OCI-LY1 (cell line): Measurements from ENCODE around the gene OGFOD3.
"Not testable (repeated sequence)": the region's sequence is repeated elsewhere in the genome, so short reads cannot be mapped to it uniquely, and the experiment has no call there.

Source experiments
- H2AFZ ChIP-seq: fragments of 200-600 bp; sonication (generic), shearing (Covaris generic); 2 replicates; pipeline ENCODE4 v1.6.0; 2014; ENCODE audit warnings: antibody characterized with exemption, mild to moderate bottlenecking, low read length
- H3F3A ChIP-seq: fragments of 200-600 bp; sonication (generic), shearing (Covaris generic); 2 replicates; pipeline ENCODE4 v1.6.0; 2014; ENCODE audit warnings: mild to moderate bottlenecking, antibody characterized with exemption, low read length, moderate library complexity; ENCODE audit not compliant: insufficient read depth
- H3K27ac ChIP-seq: fragments of 200-600 bp; sonication (generic); 2 replicates; pipeline ENCODE4 v1.5.1; 2014; ENCODE audit warnings: low read length, mixed run types, mild to moderate bottlenecking, low read depth; ENCODE audit not compliant: poor library complexity, severe bottlenecking
- H3K27me3 ChIP-seq: fragments of 200-600 bp; sonication (generic); 2 replicates; pipeline ENCODE4 v1.6.0; 2014; ENCODE audit warnings: antibody characterized with exemption, mild to moderate bottlenecking, low read length, moderate library complexity; ENCODE audit not compliant: insufficient read depth
- H3K36me3 ChIP-seq: fragments of 200-600 bp; sonication (generic); 2 replicates; pipeline ENCODE4 v1.6.1; 2014; ENCODE audit warnings: mild to moderate bottlenecking, antibody characterized with exemption, low read length, moderate library complexity, mixed read lengths; ENCODE audit not compliant: insufficient read depth
- H3K4me1 ChIP-seq: fragments of 200-600 bp; sonication (generic); 2 replicates; pipeline ENCODE4 v1.5.1; 2014; ENCODE audit warnings: mild to moderate bottlenecking, low read length, moderate library complexity; ENCODE audit not compliant: insufficient read depth, severe bottlenecking
- H3K4me2 ChIP-seq: fragments of 200-600 bp; sonication (generic), shearing (Covaris generic); 2 replicates; pipeline ENCODE4 v1.6.1; 2014; ENCODE audit warnings: low read length
- H3K4me3 ChIP-seq: fragments of 200-600 bp; sonication (generic); 2 replicates; pipeline ENCODE4 v1.5.1; 2014; ENCODE audit warnings: low read length, low read depth, mild to moderate bottlenecking, mixed read lengths; ENCODE audit not compliant: poor library complexity, severe bottlenecking
- H3K79me2 ChIP-seq: fragments of 200-600 bp; shearing (Covaris generic); 2 replicates; pipeline ENCODE4 v1.6.1; 2016; ENCODE audit warnings: mixed run types, low read length, mixed read lengths; ENCODE audit not compliant: insufficient read depth
- H3K9ac ChIP-seq: fragments of 200-600 bp; sonication (generic), shearing (Covaris generic); 2 replicates; pipeline ENCODE4 v1.6.1; 2014; ENCODE audit warnings: mild to moderate bottlenecking, low read length, mixed read lengths
- H3K9me2 ChIP-seq: fragments of 200-600 bp; sonication (generic), shearing (Covaris generic); 2 replicates; pipeline ENCODE4 v1.6.1; 2014; ENCODE audit warnings: low read depth, mild to moderate bottlenecking, low read length, mixed read lengths
- H3K9me3 ChIP-seq: fragments of 200-600 bp; shearing (Covaris generic); 2 replicates; pipeline ENCODE4 v1.6.1; 2014; ENCODE audit warnings: low read length, mixed read lengths
- H4K20me1 ChIP-seq: fragments of 200-600 bp; sonication (generic), shearing (Covaris generic); 2 replicates; pipeline ENCODE4 v1.6.0; 2016; ENCODE audit warnings: mild to moderate bottlenecking, low read length; ENCODE audit not compliant: insufficient read depth
- CTCF ChIP-seq: fragments of 200-600 bp; sonication (generic), shearing (Covaris generic); IDR thresholded peaks from 2 replicates; pipeline ENCODE4 v1.5.1; 2017; ENCODE audit warnings: mild to moderate bottlenecking, antibody characterized with exemption, low read length, moderate library complexity, mixed read lengths
- EZH2 ChIP-seq: fragments of 200-600 bp; sonication (generic), shearing (Covaris generic); IDR thresholded peaks from 2 replicates; pipeline ENCODE4 v1.8.0; 2017; ENCODE audit warnings: borderline replicate concordance, mixed run types, mild to moderate bottlenecking, antibody characterized with exemption, low read length, moderate library complexity, mixed read lengths

Gene OGFOD3

DNA sequence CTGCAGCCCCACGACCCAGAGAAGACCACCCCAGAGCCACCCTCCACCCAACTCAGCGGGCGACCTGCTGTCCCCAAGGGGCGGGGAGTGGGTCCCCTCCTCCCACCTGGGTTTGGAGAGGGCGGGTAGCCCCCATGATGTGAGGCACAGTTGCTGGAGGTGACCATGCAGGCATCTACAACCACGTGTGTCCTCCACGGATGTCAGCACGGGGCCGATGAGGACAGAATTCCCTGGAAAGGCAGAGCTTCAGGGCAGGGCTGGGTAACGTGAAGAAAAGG lies 39.7 kb downstream of the OGFOD3 start:
- Histone ChIP-seq H3K9me3 (no peaks in the 10 kb centered on the region), H3K9me2 (no peaks in the 10 kb centered on the region), H3K4me3 (no peak overlapping the region), H3K9ac (no peak overlapping the region), H2AFZ (no peak overlapping the region), H4K20me1 (no peaks in the 10 kb centered on the region), H3K27ac (no peak overlapping the region), H3K4me1 (no peaks in the 10 kb centered on the region), H3K79me2 (no peaks in the 10 kb centered on the region), H3F3A (no peaks in the 10 kb centered on the region), H3K36me3 (no peaks in the 10 kb centered on the region), H3K4me2 (no peak overlapping the region), H3K27me3 (no peaks in the 10 kb centered on the region; the same call in 1 of the 2 replicates)
- TF ChIP-seq CTCF (no peak), EZH2 (no peak)

DNA sequence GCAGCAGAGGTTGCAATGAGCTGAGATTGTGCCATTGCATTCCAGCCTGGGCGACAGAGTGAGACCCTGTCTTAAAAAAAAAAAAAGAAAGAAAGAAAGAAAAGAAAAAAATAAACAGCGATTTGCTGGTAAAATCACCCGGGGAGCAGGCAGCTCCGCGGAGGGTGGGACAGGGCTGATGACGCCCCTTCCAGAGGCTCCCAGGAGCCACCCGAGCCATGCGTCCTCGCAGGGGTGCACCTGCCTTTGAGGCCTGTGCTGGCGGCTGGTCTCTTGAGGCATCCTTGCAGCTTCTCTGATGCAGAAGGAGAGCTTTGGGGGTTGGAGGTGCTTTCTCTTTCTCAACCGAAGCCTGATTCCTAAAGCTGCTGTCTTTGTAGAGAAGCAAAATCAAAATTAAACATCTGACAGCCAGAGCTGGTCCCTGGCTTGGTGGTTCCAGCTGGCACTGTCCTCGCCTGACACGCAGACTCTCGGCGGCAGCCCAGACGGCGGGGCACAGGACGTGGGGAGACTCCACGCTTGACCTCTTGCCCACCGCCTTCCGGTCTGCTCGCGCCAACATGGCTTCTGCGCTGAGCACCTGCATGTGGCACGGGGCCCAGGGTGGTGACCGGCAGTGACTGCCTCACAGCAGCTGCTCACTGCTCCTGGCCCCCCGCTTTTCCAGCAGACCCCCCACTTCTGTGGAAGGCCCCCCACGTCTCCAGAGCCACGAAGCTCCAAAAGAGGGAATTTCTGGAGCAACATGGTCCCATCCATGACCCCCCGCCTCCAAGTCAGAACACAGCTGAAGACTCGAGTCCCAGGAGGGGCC lies 40.3 kb downstream of the OGFOD3 start:
- Histone ChIP-seq H3F3A (no peaks in the 10 kb centered on the region; the same call in 1 of the 2 replicates), H3K36me3 (no peaks in the 10 kb centered on the region), H3K79me2 (no peaks in the 10 kb centered on the region), H3K4me3 (no peak overlapping the region), H2AFZ (no peak overlapping the region), H3K4me2 (no peak overlapping the region), H3K27me3 (no peaks in the 10 kb centered on the region; the same call in 1 of the 2 replicates), H3K9me3 (no peaks in the 10 kb centered on the region), H3K4me1 (no peaks in the 10 kb centered on the region), H4K20me1 (no peaks in the 10 kb centered on the region), H3K9ac (no peak overlapping the region), H3K9me2 (no peaks in the 10 kb centered on the region), H3K27ac (no peak overlapping the region)
- no peak for TF ChIP-seq CTCF
- no peak for TF ChIP-seq EZH2

DNA sequence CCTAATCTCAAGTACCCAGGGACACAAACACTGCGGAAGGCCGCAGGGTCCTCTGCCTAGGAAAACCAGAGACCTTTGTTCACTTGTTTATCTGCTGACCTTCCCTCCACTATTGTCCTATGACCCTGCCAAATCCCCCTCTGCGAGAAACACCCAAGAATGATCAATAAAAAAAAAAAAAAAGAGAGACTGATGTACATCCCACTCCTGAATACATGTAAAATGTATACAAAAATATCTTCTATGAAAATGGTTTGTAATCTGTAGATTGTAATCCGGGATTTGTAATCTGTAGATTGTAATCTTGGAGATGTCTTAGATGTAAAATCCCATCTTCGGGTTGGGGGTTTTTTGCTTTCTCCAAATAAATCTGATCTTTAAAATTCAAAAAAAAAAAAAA lies 41.1 kb downstream of the OGFOD3 start:
- H3K27me3 ChIP-seq, H3K4me2 ChIP-seq, H2AFZ ChIP-seq, H3K27ac ChIP-seq, H3K9ac ChIP-seq, H3K4me1 ChIP-seq, H3K79me2 ChIP-seq, H3K9me2 ChIP-seq, H3K9me3 ChIP-seq, H3K36me3 ChIP-seq, H3F3A ChIP-seq, H4K20me1 ChIP-seq, H3K4me3 ChIP-seq: not testable (repeated sequence)
